IPS-20b (cell line): Measurements from ENCODE around the gene MYL5.
A peak's percentile ranks its signal among the peaks of the same experiment; 100 is the strongest.

Experiments
- H3K27ac ChIP-seq: one replicate; pipeline ENCODE4 v1.5.1; 2013; ENCODE audit warnings: low read length
- H3K27me3 ChIP-seq: 2 replicates; pipeline ENCODE4 v1.6.1; 2013; ENCODE audit warnings: mild to moderate bottlenecking, low read length, inconsistent platforms; ENCODE audit not compliant: insufficient read depth
- H3K36me3 ChIP-seq: 2 replicates; pipeline ENCODE4 v1.6.1; 2013; ENCODE audit warnings: low read depth, mild to moderate bottlenecking, inconsistent platforms, low read length, moderate library complexity; ENCODE audit not compliant: insufficient read depth
- H3K4me1 ChIP-seq: 2 replicates; pipeline ENCODE4 v1.6.1; 2013; ENCODE audit warnings: mild to moderate bottlenecking, control low read depth, inconsistent platforms, low read length, moderate library complexity; ENCODE audit not compliant: insufficient read depth
- H3K4me3 ChIP-seq: 2 replicates; pipeline ENCODE4 v1.5.1; 2013; ENCODE audit warnings: mild to moderate bottlenecking, low read length, inconsistent platforms
- H3K9ac ChIP-seq: 2 replicates; pipeline ENCODE4 v1.6.1; 2013; ENCODE audit warnings: low read depth, mild to moderate bottlenecking, inconsistent platforms, low read length, moderate library complexity
- H3K9me3 ChIP-seq: 2 replicates; pipeline ENCODE4 v1.6.1; 2013; ENCODE audit warnings: mild to moderate bottlenecking, low read depth, low read length, inconsistent platforms; ENCODE audit not compliant: insufficient read depth

The MYL5 gene

GRCh38 chr4:674172-675035 is at the start of gene MYL5, which contains the start of gene ATP5ME:
MYL5 (plus strand) TSS chr4:674542; CDS start chr4:678027, 3,485 bp downstream.
ATP5ME (minus strand) TSS chr4:674276; CDS start chr4:674247, 29 bp downstream.
- Histone ChIP-seq H3K4me3 (peak within 1 kb of the TSS; percentile 78), H3K9me3 (no peaks in the 10 kb centered on the region), H3K4me1 (no peaks in the 10 kb centered on the region; the same call in 1 of the 2 replicates)

GRCh38 chr4:624705-625590 is 49.4 kb upstream of the MYL5 start, which contains the start of gene PDE6B:
PDE6B (plus strand) TSS chr4:625573; CDS start chr4:625627, 54 bp downstream.
- H3K27me3 ChIP-seq, result no peaks in the 10 kb centered on the region
- H3K27ac ChIP-seq, result no peak within 1 kb of the TSS
- peaks cover 4% of the 10 kb centered on the region; the same call in 1 of the 2 replicates for H3K4me1 ChIP-seq
- no peak within 1 kb of the TSS for H3K4me3 ChIP-seq
- H3K9ac ChIP-seq, result no peak within 1 kb of the TSS
- no peaks in the 10 kb centered on the region for H3K9me3 ChIP-seq
- H3K36me3 ChIP-seq, result no peaks in the 10 kb centered on the region

More at GRCh38 chr4:674172-675035, at the start of gene MYL5, which contains the start of gene ATP5ME:
- Histone ChIP-seq H3K36me3 (peaks cover 27% of the 10 kb centered on the region), H3K27me3 (peaks cover 6% of the 10 kb centered on the region; the same call in 1 of the 2 replicates), H3K27ac (peak within 1 kb of the TSS; percentile 45), H3K9ac (peak within 1 kb of the TSS; percentile 89)

- H3K4me3 ChIP-seq, result no peak overlapping the region
These were observed 48.6 kb upstream of the MYL5 start for GRCh38 chr4:625631-626161.

GRCh38 chr4:626201-627091 is 47.9 kb upstream of the MYL5 start:
- peaks cover 4% of the 10 kb centered on the region; the same call in 1 of the 2 replicates for H3K4me1 ChIP-seq
- peaks cover 1% of the 10 kb centered on the region; the same call in 1 of the 2 replicates for H3K9me3 ChIP-seq
- H3K4me3 ChIP-seq, result no peak overlapping the region
- H3K36me3 ChIP-seq, result no peaks in the 10 kb centered on the region
- no peaks in the 10 kb centered on the region for H3K27me3 ChIP-seq
- no peak overlapping the region for H3K27ac ChIP-seq
- no peak overlapping the region for H3K9ac ChIP-seq

More at GRCh38 chr4:625631-626161, 48.6 kb upstream of the MYL5 start:
- Histone ChIP-seq H3K4me1 (peaks cover 4% of the 10 kb centered on the region; the same call in 1 of the 2 replicates), H3K9ac (no peak overlapping the region), H3K36me3 (no peaks in the 10 kb centered on the region), H3K9me3 (no peaks in the 10 kb centered on the region), H3K27me3 (no peaks in the 10 kb centered on the region), H3K27ac (no peak overlapping the region)

GRCh38 chr4:627347-628125 is 46.8 kb upstream of the MYL5 start:
- H3K4me1 ChIP-seq, result peaks cover 4% of the 10 kb centered on the region; the same call in 1 of the 2 replicates
- H3K9ac ChIP-seq, result no peak overlapping the region
- no peaks in the 10 kb centered on the region for H3K36me3 ChIP-seq
- no peak overlapping the region for H3K27ac ChIP-seq
- peaks cover 11% of the 10 kb centered on the region for H3K9me3 ChIP-seq
- no peak overlapping the region for H3K4me3 ChIP-seq
- no peaks in the 10 kb centered on the region for H3K27me3 ChIP-seq

GRCh38 chr4:628311-628741 is 46.0 kb upstream of the MYL5 start:
- Histone ChIP-seq H3K27ac (no peak overlapping the region), H3K9me3 (peaks cover 11% of the 10 kb centered on the region), H3K9ac (no peak overlapping the region), H3K36me3 (no peaks in the 10 kb centered on the region), H3K4me1 (peaks cover 4% of the 10 kb centered on the region; the same call in 1 of the 2 replicates), H3K27me3 (no peaks in the 10 kb centered on the region), H3K4me3 (no peak overlapping the region)

GRCh38 chr4:628821-629635 is 45.3 kb upstream of the MYL5 start:
- no peak overlapping the region for H3K9ac ChIP-seq

GRCh38 chr4:629636-629914 is 44.8 kb upstream of the MYL5 start:
- H3K27me3 ChIP-seq, result no peaks in the 10 kb centered on the region
- no peak overlapping the region for H3K27ac ChIP-seq
- H3K36me3 ChIP-seq, result no peaks in the 10 kb centered on the region
- no peak overlapping the region for H3K9ac ChIP-seq
- peaks cover 4% of the 10 kb centered on the region; the same call in 1 of the 2 replicates for H3K4me1 ChIP-seq
- H3K9me3 ChIP-seq, result peaks cover 11% of the 10 kb centered on the region
- H3K4me3 ChIP-seq, result no peak overlapping the region

More at GRCh38 chr4:628821-629635, 45.3 kb upstream of the MYL5 start:
- Histone ChIP-seq H3K27me3 (no peaks in the 10 kb centered on the region), H3K36me3 (no peaks in the 10 kb centered on the region), H3K9me3 (peaks cover 11% of the 10 kb centered on the region), H3K4me1 (peaks cover 4% of the 10 kb centered on the region; the same call in 1 of the 2 replicates), H3K4me3 (no peak overlapping the region), H3K27ac (no peak overlapping the region)

GRCh38 chr4:629915-630641 is 44.3 kb upstream of the MYL5 start:
- Histone ChIP-seq H3K9ac (no peak overlapping the region), H3K4me1 (peaks cover under 1% of the 10 kb centered on the region; the same call in 1 of the 2 replicates), H3K27ac (no peak overlapping the region), H3K36me3 (no peaks in the 10 kb centered on the region), H3K9me3 (peaks cover 11% of the 10 kb centered on the region), H3K4me3 (no peak overlapping the region), H3K27me3 (no peaks in the 10 kb centered on the region)
